Neural cell (in vitro differentiated cells): ENCODE results near the gene TRMT11. TPM values are rescaled to one million over a fixed set of nuclear protein-coding genes. Genes with fewer than 3 reads are reported as not detected.

Experiments
- H2AFZ ChIP-seq: fragments of 200-600, 300-800 bp; sonication (generic), shearing (Covaris generic); 2 replicates; pipeline ENCODE4 v1.6.0; 2014; ENCODE audit warnings: low read depth, mild to moderate bottlenecking, antibody characterized with exemption, low read length, moderate library complexity
- H3F3A ChIP-seq: fragments of 200-600 bp; shearing (Covaris generic); 2 replicates; pipeline ENCODE4 v1.6.1; 2016; ENCODE audit warnings: mild to moderate bottlenecking, moderate library complexity, mixed read lengths, antibody characterized with exemption, low read length; ENCODE audit not compliant: insufficient read depth, poor library complexity, severe bottlenecking
- H3K27ac ChIP-seq: fragments of 200-600, 300-800 bp; sonication (generic), shearing (Covaris generic); 2 replicates; pipeline ENCODE4 v1.5.1; 2014; ENCODE audit warnings: mild to moderate bottlenecking, low read length, moderate library complexity
- H3K27me3 ChIP-seq: fragments of 300-800, 200-600 bp; sonication (generic), shearing (Covaris generic); 2 replicates; pipeline ENCODE4 v1.6.0; 2014; ENCODE audit warnings: mild to moderate bottlenecking, low read depth, low read length, moderate library complexity; ENCODE audit not compliant: insufficient read depth
- H3K36me3 ChIP-seq: fragments of 300-800, 200-600 bp; sonication (generic), shearing (Covaris generic); 2 replicates; pipeline ENCODE4 v1.5.1; 2014; ENCODE audit warnings: mild to moderate bottlenecking, antibody characterized with exemption, low read length, moderate library complexity; ENCODE audit not compliant: insufficient read depth
- H3K4me2 ChIP-seq: fragments of 300-800, 200-600 bp; sonication (generic), shearing (Covaris generic); 2 replicates; pipeline ENCODE4 v1.6.0; 2014; ENCODE audit warnings: mild to moderate bottlenecking, low read length
- H3K4me3 ChIP-seq: fragments of 300-800, 200-600 bp; sonication (generic), shearing (Covaris generic); 2 replicates; pipeline ENCODE4 v1.5.1; 2014; ENCODE audit warnings: mild to moderate bottlenecking, low read length, moderate library complexity
- H3K79me2 ChIP-seq: fragments of 200-600 bp; shearing (Covaris generic); replicated peaks from 2 replicates; pipeline ENCODE4 v1.6.0; 2014; ENCODE audit warnings: mild to moderate bottlenecking, low read length, moderate library complexity; ENCODE audit not compliant: insufficient read depth
- H3K9ac ChIP-seq: fragments of 300-800, 200-600 bp; sonication (generic), shearing (Covaris generic); 2 replicates; pipeline ENCODE4 v1.6.1; 2016; ENCODE audit warnings: mild to moderate bottlenecking, low read length, mixed read lengths
- H3K9me2 ChIP-seq: fragments of 200-600 bp; shearing (Covaris generic); 2 replicates; pipeline ENCODE4 v1.6.1; 2016; ENCODE audit warnings: mild to moderate bottlenecking, low read length, mixed read lengths; ENCODE audit not compliant: insufficient read depth
- H3K9me3 ChIP-seq: fragments of 200-600, 300-800 bp; sonication (generic), shearing (Covaris generic); 2 replicates; pipeline ENCODE4 v1.6.1; 2016; ENCODE audit warnings: mild to moderate bottlenecking, mixed run types, low read length, moderate library complexity, mixed read lengths
- H4K20me1 ChIP-seq: fragments of 200-600 bp; shearing (Covaris generic); 2 replicates; pipeline ENCODE4 v1.6.1; 2016; ENCODE audit warnings: mild to moderate bottlenecking, mixed run types; ENCODE audit not compliant: insufficient read depth
- EP300 ChIP-seq: fragments of 450-650 bp; conservative IDR thresholded peaks from 2 replicates; pipeline ENCODE4 v1.6.1; 2014; ENCODE audit warnings: antibody characterized with exemption, mild to moderate bottlenecking, moderate library complexity; ENCODE audit not compliant: poor library complexity, severe bottlenecking
- EZH2 ChIP-seq: fragments of 200-600, 300-800 bp; shearing (Covaris generic), sonication (generic); IDR thresholded peaks from 2 replicates; pipeline ENCODE4 v1.6.1; 2014; ENCODE audit warnings: antibody characterized with exemption, low read length, borderline replicate concordance, mild to moderate bottlenecking; ENCODE audit not compliant: insufficient read depth, poor library complexity, severe bottlenecking
- MXI1 ChIP-seq: fragments of 450-650 bp; conservative IDR thresholded peaks from 2 replicates; pipeline ENCODE4 v1.6.1; 2014; ENCODE audit warnings: antibody characterized with exemption, mild to moderate bottlenecking; ENCODE audit not compliant: poor library complexity, severe bottlenecking
- POLR2AphosphoS5 ChIP-seq: IDR thresholded peaks from 2 replicates; pipeline ENCODE4 v1.6.1; 2012
- RAD21 ChIP-seq: fragments of 450-650 bp; conservative IDR thresholded peaks from 2 replicates; pipeline ENCODE4 v1.6.1; 2014; ENCODE audit warnings: antibody characterized with exemption, mild to moderate bottlenecking, moderate library complexity
- SMC3 ChIP-seq: fragments of 450-650 bp; conservative IDR thresholded peaks from 2 replicates; pipeline ENCODE4 v1.6.1; 2014; ENCODE audit warnings: antibody characterized with exemption, mild to moderate bottlenecking, moderate library complexity; ENCODE audit not compliant: poor library complexity
- TAF1 ChIP-seq: IDR thresholded peaks from 2 replicates; pipeline ENCODE4 v1.6.1; 2012; ENCODE audit warnings: low read depth
- polyA plus RNA-seq: library from polyadenylated mRNA; depleted of rRNA; stranded (reverse); fragments of >200 nt; gene quantifications from 2 replicates; pipeline ENCODE4 v1.2.3, GENCODE V29; 2014
- TF ChIP-seq, protein P1 (sequence below): fragments of 450-650 bp; IDR thresholded peaks from 2 replicates; pipeline ENCODE4 v1.5.1; 2014; ENCODE audit warnings: antibody characterized with exemption, mild to moderate bottlenecking, moderate library complexity; ENCODE audit not compliant: poor library complexity, severe bottlenecking
- TF ChIP-seq, protein P2 (sequence below): IDR thresholded peaks from 2 replicates; pipeline ENCODE4 v1.6.1; 2012; ENCODE audit warnings: borderline replicate concordance

TRMT11 gene
- polyA plus RNA-seq, 1 donor from 2014 or later = 37.6 TPM

DNA sequence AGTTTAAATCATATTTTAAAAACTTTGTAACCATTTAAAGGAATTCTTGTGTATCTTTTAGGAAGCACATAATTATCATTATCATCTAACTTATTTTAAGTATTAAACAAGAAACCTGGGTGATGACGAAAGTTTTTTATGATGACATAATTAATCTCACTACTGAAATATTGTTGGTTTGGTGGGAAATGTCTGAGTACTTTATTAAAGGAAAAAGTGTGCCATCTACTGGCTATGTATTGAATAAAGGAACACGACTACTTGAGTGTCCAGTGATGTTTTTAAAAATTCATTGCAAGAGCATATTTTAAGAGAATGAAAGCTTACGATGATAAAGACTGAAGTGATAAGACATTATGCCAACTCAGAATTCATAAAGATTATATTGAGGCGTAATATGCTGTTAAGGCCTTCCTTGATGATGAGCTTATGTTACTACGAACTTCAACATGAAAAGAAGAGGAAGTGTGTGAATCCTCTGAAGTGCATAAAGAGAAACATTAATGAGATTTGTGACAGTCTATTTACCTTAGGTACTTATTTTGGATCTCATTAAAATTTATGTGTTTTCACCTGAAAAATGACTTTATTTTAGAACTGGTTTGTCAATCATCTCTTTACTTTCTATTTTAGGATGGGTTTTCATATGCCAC lies 12.0 kb upstream of the TRMT11 start:
- TF ChIP-seq RAD21 = peak; percentile 75
- TF ChIP-seq SMC3 = peak; percentile 77
- no peak for TF ChIP-seq POLR2AphosphoS5
- TF ChIP-seq, protein P1, sequence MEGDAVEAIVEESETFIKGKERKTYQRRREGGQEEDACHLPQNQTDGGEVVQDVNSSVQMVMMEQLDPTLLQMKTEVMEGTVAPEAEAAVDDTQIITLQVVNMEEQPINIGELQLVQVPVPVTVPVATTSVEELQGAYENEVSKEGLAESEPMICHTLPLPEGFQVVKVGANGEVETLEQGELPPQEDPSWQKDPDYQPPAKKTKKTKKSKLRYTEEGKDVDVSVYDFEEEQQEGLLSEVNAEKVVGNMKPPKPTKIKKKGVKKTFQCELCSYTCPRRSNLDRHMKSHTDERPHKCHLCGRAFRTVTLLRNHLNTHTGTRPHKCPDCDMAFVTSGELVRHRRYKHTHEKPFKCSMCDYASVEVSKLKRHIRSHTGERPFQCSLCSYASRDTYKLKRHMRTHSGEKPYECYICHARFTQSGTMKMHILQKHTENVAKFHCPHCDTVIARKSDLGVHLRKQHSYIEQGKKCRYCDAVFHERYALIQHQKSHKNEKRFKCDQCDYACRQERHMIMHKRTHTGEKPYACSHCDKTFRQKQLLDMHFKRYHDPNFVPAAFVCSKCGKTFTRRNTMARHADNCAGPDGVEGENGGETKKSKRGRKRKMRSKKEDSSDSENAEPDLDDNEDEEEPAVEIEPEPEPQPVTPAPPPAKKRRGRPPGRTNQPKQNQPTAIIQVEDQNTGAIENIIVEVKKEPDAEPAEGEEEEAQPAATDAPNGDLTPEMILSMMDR = peak; percentile 73
- Histone ChIP-seq H2AFZ (no peak overlapping the region), H3K4me3 (no peak overlapping the region), H3K79me2 (peaks cover 5% of the 10 kb centered on the region), H3K27ac (no peak overlapping the region), H3K4me2 (no peak overlapping the region), H4K20me1 (no peaks in the 10 kb centered on the region), H3F3A (no peaks in the 10 kb centered on the region), H3K9me2 (no peaks in the 10 kb centered on the region), H3K9ac (no peak overlapping the region), H3K36me3 (peaks cover 11% of the 10 kb centered on the region), H3K9me3 (no peaks in the 10 kb centered on the region), H3K27me3 (no peaks in the 10 kb centered on the region)

DNA sequence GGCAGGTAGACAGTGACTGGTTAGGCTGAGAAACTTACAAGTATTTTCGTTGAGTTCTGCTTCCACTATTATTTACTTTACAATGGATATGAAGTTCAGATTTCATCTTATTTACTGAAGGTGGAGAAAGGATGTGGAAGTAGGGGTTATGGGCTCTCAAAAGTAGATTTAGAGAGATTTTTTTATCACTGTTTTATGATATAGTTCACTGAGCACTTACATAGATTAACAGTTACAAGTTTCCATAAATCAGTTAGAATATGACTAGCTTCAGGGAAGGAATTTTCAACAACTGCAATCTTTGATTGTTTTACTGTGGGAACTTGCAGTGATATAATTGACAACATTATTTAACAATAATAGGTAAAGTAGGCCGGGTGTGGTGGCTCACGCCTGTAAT lies 7.2 kb upstream of the TRMT11 start:
- Histone ChIP-seq H3K9ac (no peak overlapping the region), H4K20me1 (no peaks in the 10 kb centered on the region), H3K9me2 (no peaks in the 10 kb centered on the region), H3K79me2 (no peaks in the 10 kb centered on the region), H3K4me3 (no peak overlapping the region), H2AFZ (no peak overlapping the region), H3F3A (no peaks in the 10 kb centered on the region), H3K27me3 (no peaks in the 10 kb centered on the region), H3K9me3 (no peaks in the 10 kb centered on the region), H3K27ac (no peak overlapping the region), H3K36me3 (peaks cover 5% of the 10 kb centered on the region), H3K4me2 (no peak overlapping the region)
- TF ChIP-seq, protein P1 = no peak
- TF ChIP-seq EZH2 (no peak), EP300 (no peak), POLR2AphosphoS5 (no peak), RAD21 (no peak), SMC3 (no peak), MXI1 (no peak), TAF1 (no peak)
- TF ChIP-seq, protein P2, sequence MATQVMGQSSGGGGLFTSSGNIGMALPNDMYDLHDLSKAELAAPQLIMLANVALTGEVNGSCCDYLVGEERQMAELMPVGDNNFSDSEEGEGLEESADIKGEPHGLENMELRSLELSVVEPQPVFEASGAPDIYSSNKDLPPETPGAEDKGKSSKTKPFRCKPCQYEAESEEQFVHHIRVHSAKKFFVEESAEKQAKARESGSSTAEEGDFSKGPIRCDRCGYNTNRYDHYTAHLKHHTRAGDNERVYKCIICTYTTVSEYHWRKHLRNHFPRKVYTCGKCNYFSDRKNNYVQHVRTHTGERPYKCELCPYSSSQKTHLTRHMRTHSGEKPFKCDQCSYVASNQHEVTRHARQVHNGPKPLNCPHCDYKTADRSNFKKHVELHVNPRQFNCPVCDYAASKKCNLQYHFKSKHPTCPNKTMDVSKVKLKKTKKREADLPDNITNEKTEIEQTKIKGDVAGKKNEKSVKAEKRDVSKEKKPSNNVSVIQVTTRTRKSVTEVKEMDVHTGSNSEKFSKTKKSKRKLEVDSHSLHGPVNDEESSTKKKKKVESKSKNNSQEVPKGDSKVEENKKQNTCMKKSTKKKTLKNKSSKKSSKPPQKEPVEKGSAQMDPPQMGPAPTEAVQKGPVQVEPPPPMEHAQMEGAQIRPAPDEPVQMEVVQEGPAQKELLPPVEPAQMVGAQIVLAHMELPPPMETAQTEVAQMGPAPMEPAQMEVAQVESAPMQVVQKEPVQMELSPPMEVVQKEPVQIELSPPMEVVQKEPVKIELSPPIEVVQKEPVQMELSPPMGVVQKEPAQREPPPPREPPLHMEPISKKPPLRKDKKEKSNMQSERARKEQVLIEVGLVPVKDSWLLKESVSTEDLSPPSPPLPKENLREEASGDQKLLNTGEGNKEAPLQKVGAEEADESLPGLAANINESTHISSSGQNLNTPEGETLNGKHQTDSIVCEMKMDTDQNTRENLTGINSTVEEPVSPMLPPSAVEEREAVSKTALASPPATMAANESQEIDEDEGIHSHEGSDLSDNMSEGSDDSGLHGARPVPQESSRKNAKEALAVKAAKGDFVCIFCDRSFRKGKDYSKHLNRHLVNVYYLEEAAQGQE = no peak
